ENCODE results near the gene ZNF827. TPM values are rescaled to one million over a fixed set of nuclear protein-coding genes. Genes with fewer than 3 reads are reported as not detected.
A peak's percentile ranks its signal among the peaks of the same experiment; 100 is the strongest.

The ZNF827 gene
- total RNA-seq, 1 experiment from 2014 or later: 29.4 TPM

DNA sequence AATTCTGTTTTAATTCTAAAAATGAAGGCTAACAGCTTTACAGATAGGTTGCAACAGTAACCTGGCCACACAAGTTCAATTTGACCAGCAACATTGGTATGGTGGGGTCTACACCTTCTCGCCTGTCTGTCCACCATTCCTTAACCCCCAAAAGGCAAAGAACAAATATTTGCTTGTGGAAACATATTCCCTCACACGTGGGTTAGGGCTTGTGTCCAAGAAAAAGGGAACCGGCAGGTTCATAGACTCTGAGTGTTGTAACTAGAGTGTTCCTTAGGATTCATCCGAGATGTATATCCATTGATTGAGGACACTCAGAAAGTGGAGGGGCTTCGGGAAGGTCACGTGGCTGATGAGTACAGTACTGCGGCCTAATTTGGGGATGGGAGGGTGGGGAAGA is 204.6 kb downstream of the ZNF827 start:
- no peaks in the 10 kb centered on the region; the same call in 1 of the 2 replicates for H3K27me3 ChIP-seq (ENCODE audit: insufficient read depth, low read length)
- peak overlapping the region in 1 of 2 experiments; percentile 77; a peak in 1 of 5 replicates for H3K4me3 Mint-ChIP-seq
- peaks cover 13% of the 10 kb centered on the region for H3K4me1 ChIP-seq (ENCODE audit: insufficient read depth, low read length)
- H3K9ac ChIP-seq (ENCODE audit: extremely low read depth, insufficient read length, low read length): no peak overlapping the region
- H3K14ac ChIP-seq (ENCODE audit: insufficient read depth, low read length): no peak overlapping the region
- H3K79me1 ChIP-seq (ENCODE audit: insufficient read depth, low read depth, low read length, poor library complexity, severe bottlenecking): no peaks in the 10 kb centered on the region
- H3K9me3 ChIP-seq (ENCODE audit: control insufficient read depth, low read depth, low read length): no peaks in the 10 kb centered on the region
- no peak overlapping the region for H3K27ac Mint-ChIP-seq
- H4K91ac ChIP-seq (ENCODE audit: insufficient read length, low read depth, low read length): no peak overlapping the region
- no peaks in the 10 kb centered on the region for H4K20me1 ChIP-seq (ENCODE audit: control insufficient read depth, insufficient read depth, insufficient read length)
- DNase-seq: no peak
- H3K56ac ChIP-seq (ENCODE audit: insufficient read length, low read depth, low read length): no peak overlapping the region
- no peak overlapping the region for H4K8ac ChIP-seq (replicated peaks; ENCODE audit: insufficient read length, low read depth, low read length)
- no peak overlapping the region for H3K27ac ChIP-seq (ENCODE audit: insufficient read length, low read depth, low read length)
- H2BK120ac ChIP-seq (ENCODE audit: low read depth, low read length, poor library complexity, severe bottlenecking): no peak overlapping the region
- H2BK5ac ChIP-seq (ENCODE audit: insufficient read length, low read length): no peak overlapping the region
- peaks cover 0 to 11% (median 3%) of the 10 kb centered on the region in 3 experiments; a peak in 3 of 7 replicates for H3K36me3 Mint-ChIP-seq (ENCODE audit: insufficient read depth in 1 of 3, low read depth in 3 of 3)
- no peak overlapping the region for H4K5ac ChIP-seq (ENCODE audit: insufficient read length, low read depth, low read length)
- H3K9me3 Mint-ChIP-seq: no peaks in the 10 kb centered on the region; a peak in 1 of 5 replicates
- peaks cover 34 to 35% of the 10 kb centered on the region in 2 experiments for H3K4me1 Mint-ChIP-seq
- no peak overlapping the region for H3K4me2 ChIP-seq (ENCODE audit: insufficient read depth, insufficient read length, low read length)
- H2BK20ac ChIP-seq (ENCODE audit: low read depth, low read length, poor library complexity, severe bottlenecking): no peak overlapping the region
- no peaks in the 10 kb centered on the region; the same call in 1 of the 2 replicates for H3K27me3 Mint-ChIP-seq (ENCODE audit: low read depth)
- H3K23ac ChIP-seq (ENCODE audit: insufficient read length, low read depth, low read length): no peak overlapping the region
- H3K23me2 ChIP-seq (ENCODE audit: insufficient read length, low read depth, low read length, poor library complexity, severe bottlenecking): no peaks in the 10 kb centered on the region
- TF ChIP-seq, protein P1, sequence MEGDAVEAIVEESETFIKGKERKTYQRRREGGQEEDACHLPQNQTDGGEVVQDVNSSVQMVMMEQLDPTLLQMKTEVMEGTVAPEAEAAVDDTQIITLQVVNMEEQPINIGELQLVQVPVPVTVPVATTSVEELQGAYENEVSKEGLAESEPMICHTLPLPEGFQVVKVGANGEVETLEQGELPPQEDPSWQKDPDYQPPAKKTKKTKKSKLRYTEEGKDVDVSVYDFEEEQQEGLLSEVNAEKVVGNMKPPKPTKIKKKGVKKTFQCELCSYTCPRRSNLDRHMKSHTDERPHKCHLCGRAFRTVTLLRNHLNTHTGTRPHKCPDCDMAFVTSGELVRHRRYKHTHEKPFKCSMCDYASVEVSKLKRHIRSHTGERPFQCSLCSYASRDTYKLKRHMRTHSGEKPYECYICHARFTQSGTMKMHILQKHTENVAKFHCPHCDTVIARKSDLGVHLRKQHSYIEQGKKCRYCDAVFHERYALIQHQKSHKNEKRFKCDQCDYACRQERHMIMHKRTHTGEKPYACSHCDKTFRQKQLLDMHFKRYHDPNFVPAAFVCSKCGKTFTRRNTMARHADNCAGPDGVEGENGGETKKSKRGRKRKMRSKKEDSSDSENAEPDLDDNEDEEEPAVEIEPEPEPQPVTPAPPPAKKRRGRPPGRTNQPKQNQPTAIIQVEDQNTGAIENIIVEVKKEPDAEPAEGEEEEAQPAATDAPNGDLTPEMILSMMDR (conservative IDR thresholded peaks at IDR 0.05): no peak
- H3K79me2 ChIP-seq (ENCODE audit: insufficient read depth, low read length): no peaks in the 10 kb centered on the region
- no CpG with 5 or more reads among the region's 7 CpGs for WGBS (ENCODE audit: extremely low coverage, insufficient read length, low lambda C conversion rate)
- H3K4ac ChIP-seq (ENCODE audit: low read depth, low read length): no peak overlapping the region
- no peak overlapping the region for H2BK12ac ChIP-seq (ENCODE audit: insufficient read length, low read depth, low read length)
- H3T11ph ChIP-seq (ENCODE audit: low read length): no peak overlapping the region
- H3K18ac ChIP-seq (ENCODE audit: insufficient read length, low read depth, low read length): no peak overlapping the region
- no peak overlapping the region for H2BK15ac ChIP-seq (ENCODE audit: low read depth, low read length)
- no peak overlapping the region for H2AFZ ChIP-seq (ENCODE audit: low read length)
- no peak overlapping the region for H2AK5ac ChIP-seq (ENCODE audit: insufficient read length, low read length)

Data from H9 (cell line).